ENCODE measurements around the gene KCNN1. TPM values are rescaled to one million over a fixed set of nuclear protein-coding genes. Genes with fewer than 3 reads are reported as not detected.

Gene KCNN1
- total RNA-seq, 2 donors from 2014 or later: 0.56 to 0.63 TPM

- H3K27ac ChIP-seq: no peak overlapping the region
- no peak for DNase-seq (ENCODE audit: low spot score)
- no peak for TF ChIP-seq CTCF (IDR thresholded peaks at IDR 0.05)
- H3K36me3 ChIP-seq: peaks cover 6% of the 10 kb centered on the region
- H3K4me1 ChIP-seq: peaks cover 0 to 19% of the 10 kb centered on the region in 2 donors
- H3K9me3 ChIP-seq: no peaks in the 10 kb centered on the region
- peak overlapping the region in 1 of 2 donors; percentile 89 for H3K4me3 ChIP-seq
- H3K27me3 ChIP-seq: no peaks in the 10 kb centered on the region
These were observed 35.2 kb upstream of the KCNN1 start for GRCh38 chr19:17931532-17932191.

GRCh38 chr19:17932485-17933338 is 34.2 kb upstream of the KCNN1 start, which contains the start of gene CCDC124:
Gene CCDC124 (plus strand): TSS chr19:17933015. CDS start chr19:17936421, 3,406 bp downstream.
- Histone ChIP-seq H3K27ac (peak within 1 kb of the TSS; percentile 83 to 91), H3K36me3 (peaks cover 6% of the 10 kb centered on the region), H3K4me1 (peaks cover 0 to 19% of the 10 kb centered on the region in 2 donors), H3K9me3 (no peaks in the 10 kb centered on the region), H3K4me3 (peak within 1 kb of the TSS; percentile 89 to 92), H3K27me3 (no peaks in the 10 kb centered on the region)
- TF ChIP-seq CTCF (IDR thresholded peaks at IDR 0.05): peak; percentile 48 to 77
- DNase-seq (ENCODE audit: low spot score): peak; percentile 88

GRCh38 chr19:17933414-17934129 is 33.3 kb upstream of the KCNN1 start:
- Histone ChIP-seq H3K36me3 (peaks cover 6% of the 10 kb centered on the region), H3K27ac (peak overlapping the region; percentile 83 to 91), H3K4me3 (peak overlapping the region; percentile 89 to 92), H3K4me1 (peaks cover 0 to 19% of the 10 kb centered on the region in 2 donors), H3K9me3 (no peaks in the 10 kb centered on the region), H3K27me3 (no peaks in the 10 kb centered on the region)
- DNase-seq (ENCODE audit: low spot score): no peak
- TF ChIP-seq CTCF (IDR thresholded peaks at IDR 0.05): no peak

GRCh38 chr19:17936379-17936778 is 30.5 kb upstream of the KCNN1 start:
- Histone ChIP-seq H3K4me1 (peaks cover 0 to 19% of the 10 kb centered on the region in 2 donors), H3K27me3 (no peaks in the 10 kb centered on the region), H3K27ac (no peak overlapping the region), H3K4me3 (no peak overlapping the region), H3K36me3 (peaks cover 13% of the 10 kb centered on the region), H3K9me3 (no peaks in the 10 kb centered on the region)
- TF ChIP-seq CTCF (IDR thresholded peaks at IDR 0.05): no peak
- DNase-seq (ENCODE audit: low spot score): no peak

GRCh38 chr19:17937371-17937900 is 29.5 kb upstream of the KCNN1 start:
- peaks cover 14% of the 10 kb centered on the region for H3K36me3 ChIP-seq
- H3K4me1 ChIP-seq: peaks cover 0 to 11% of the 10 kb centered on the region in 2 donors
- no peak for DNase-seq (ENCODE audit: low spot score)
- no peaks in the 10 kb centered on the region for H3K9me3 ChIP-seq
- H3K4me3 ChIP-seq: no peak overlapping the region
- no peak for TF ChIP-seq CTCF (IDR thresholded peaks at IDR 0.05)
- no peaks in the 10 kb centered on the region for H3K27me3 ChIP-seq
- no peak overlapping the region for H3K27ac ChIP-seq
